Endothelial cell (in vitro differentiated cells): ENCODE results near the gene GPR107. TPM values are rescaled to one million over a fixed set of nuclear protein-coding genes. Genes with fewer than 3 reads are reported as not detected.
A peak's percentile ranks its signal among the peaks of the same experiment; 100 is the strongest.

Experiments used
- DNase-seq: peaks from one replicate; pipeline ENCODE4 v3.0.0; 2021; ENCODE audit warnings: low spot score
- H3K27ac Mint-ChIP-seq: one replicate; pipeline ENCODE4 v1.8.0; 2021; ENCODE audit warnings: mixed read lengths, inconsistent platforms; ENCODE audit not compliant: unreplicated experiment
- H3K27me3 Mint-ChIP-seq: one replicate; pipeline ENCODE4 v1.8.0; 2021; ENCODE audit warnings: mild to moderate bottlenecking, moderate library complexity, mixed read lengths, inconsistent platforms; ENCODE audit not compliant: unreplicated experiment
- H3K36me3 Mint-ChIP-seq: one replicate; pipeline ENCODE4 v1.8.0; 2021; ENCODE audit warnings: mild to moderate bottlenecking, low read depth, mixed read lengths, inconsistent platforms; ENCODE audit not compliant: unreplicated experiment
- H3K4me1 Mint-ChIP-seq: one replicate; pipeline ENCODE4 v1.8.0; 2021; ENCODE audit warnings: mild to moderate bottlenecking, mixed read lengths, inconsistent platforms; ENCODE audit not compliant: unreplicated experiment
- H3K4me3 Mint-ChIP-seq: one replicate; pipeline ENCODE4 v1.8.0; 2021; ENCODE audit warnings: mild to moderate bottlenecking, mixed read lengths, inconsistent platforms; ENCODE audit not compliant: unreplicated experiment
- H3K9me3 Mint-ChIP-seq: one replicate; pipeline ENCODE4 v1.8.0; 2021; ENCODE audit warnings: mixed read lengths, inconsistent platforms; ENCODE audit not compliant: unreplicated experiment
- CTCF ChIP-seq: fragments of 200-600 bp; sonication (generic); IDR thresholded peaks from one replicate; pipeline ENCODE4 v1.5.0; 2021; ENCODE audit warnings: antibody characterized with exemption; ENCODE audit not compliant: unreplicated experiment
- total RNA-seq: library from RNA; stranded (reverse); fragmentation: NEBNext Ultra II Directional; extraction: Animal tissue kit (Norgen Biotek cat#: 25700); gene quantifications from one replicate; pipeline ENCODE4 v1.2.1, GENCODE V29; 2021; ENCODE audit not compliant: unreplicated experiment

The GPR107 gene
- total RNA-seq, 1 donor from 2014 or later, result 63.5 TPM

- TF ChIP-seq CTCF, result no peak
- Mint-ChIP-seq H3K9me3 (no peaks in the 10 kb centered on the region), H3K36me3 (peaks cover 20% of the 10 kb centered on the region), H3K4me1 (peaks cover 29% of the 10 kb centered on the region), H3K4me3 (no peak overlapping the region), H3K27ac (peak overlapping the region; percentile 71), H3K27me3 (peaks cover 7% of the 10 kb centered on the region)
- DNase-seq, result no peak
Measured at GRCh38 chr9:130064621-130065020, 10.9 kb downstream of the GPR107 start.

- no peak overlapping the region for H3K4me3 Mint-ChIP-seq
- H3K4me1 Mint-ChIP-seq, result peaks cover 25% of the 10 kb centered on the region
- peak overlapping the region; percentile 24 for H3K27ac Mint-ChIP-seq
- H3K9me3 Mint-ChIP-seq, result no peaks in the 10 kb centered on the region
- H3K36me3 Mint-ChIP-seq, result peaks cover 8% of the 10 kb centered on the region
- H3K27me3 Mint-ChIP-seq, result peaks cover 4% of the 10 kb centered on the region
- no peak for DNase-seq
- TF ChIP-seq CTCF, result no peak
Measured at GRCh38 chr9:130069048-130069447, 15.3 kb downstream of the GPR107 start.

GRCh38 chr9:130072515-130073235 is 19.0 kb downstream of the GPR107 start:
- no peak for DNase-seq
- H3K27me3 Mint-ChIP-seq, result peaks cover 3% of the 10 kb centered on the region

GRCh38 chr9:130073373-130073772 is 19.7 kb downstream of the GPR107 start:
- peak overlapping the region; percentile 100 for H3K27ac Mint-ChIP-seq
- peak; percentile 48 for DNase-seq
- peaks cover 3% of the 10 kb centered on the region for H3K27me3 Mint-ChIP-seq
- H3K36me3 Mint-ChIP-seq, result peaks cover 12% of the 10 kb centered on the region
- H3K4me3 Mint-ChIP-seq, result no peak overlapping the region
- H3K9me3 Mint-ChIP-seq, result no peaks in the 10 kb centered on the region
- TF ChIP-seq CTCF, result no peak
- H3K4me1 Mint-ChIP-seq, result peaks cover 42% of the 10 kb centered on the region

More at GRCh38 chr9:130072515-130073235, 19.0 kb downstream of the GPR107 start:
- no peaks in the 10 kb centered on the region for H3K9me3 Mint-ChIP-seq
- peak overlapping the region; percentile 82 for H3K4me3 Mint-ChIP-seq
- peaks cover 42% of the 10 kb centered on the region for H3K4me1 Mint-ChIP-seq
- H3K36me3 Mint-ChIP-seq, result peaks cover 8% of the 10 kb centered on the region
- H3K27ac Mint-ChIP-seq, result peak overlapping the region; percentile 100
- no peak for TF ChIP-seq CTCF

- Mint-ChIP-seq H3K4me3 (peak overlapping the region; percentile 81), H3K36me3 (peaks cover 29% of the 10 kb centered on the region), H3K9me3 (no peaks in the 10 kb centered on the region), H3K27ac (no peak overlapping the region), H3K27me3 (peaks cover 4% of the 10 kb centered on the region), H3K4me1 (peaks cover 23% of the 10 kb centered on the region)
- no peak for DNase-seq
- no peak for TF ChIP-seq CTCF
Measured at GRCh38 chr9:130078547-130078946, 24.8 kb downstream of the GPR107 start.
